Dermis microvascular lymphatic vessel endothelial cell (primary cell): Measurements from ENCODE around the gene C19orf47. TPM values are rescaled to one million over a fixed set of nuclear protein-coding genes. Genes with fewer than 3 reads are reported as not detected.
"Not testable (repeated sequence)": the region's sequence is repeated elsewhere in the genome, so short reads cannot be mapped to it uniquely, and the experiment has no call there.

Experiments
- DNase-seq, 2 donors: peaks; one replicate each; pipeline versions ENCODE4 v3.0.0 to v3.0.0-alpha.2; 2010; ENCODE audit warnings: low read depth in 2 of 2
- total RNA-seq: library from RNA; depleted of rRNA; stranded (reverse); fragments of >200 nt; gene quantifications from 2 replicates; pipeline ENCODE4 v1.2.1, GENCODE V29; 2014

C19orf47 gene
- total RNA-seq, 1 donor from 2014 or later: 4.4 TPM

DNA sequence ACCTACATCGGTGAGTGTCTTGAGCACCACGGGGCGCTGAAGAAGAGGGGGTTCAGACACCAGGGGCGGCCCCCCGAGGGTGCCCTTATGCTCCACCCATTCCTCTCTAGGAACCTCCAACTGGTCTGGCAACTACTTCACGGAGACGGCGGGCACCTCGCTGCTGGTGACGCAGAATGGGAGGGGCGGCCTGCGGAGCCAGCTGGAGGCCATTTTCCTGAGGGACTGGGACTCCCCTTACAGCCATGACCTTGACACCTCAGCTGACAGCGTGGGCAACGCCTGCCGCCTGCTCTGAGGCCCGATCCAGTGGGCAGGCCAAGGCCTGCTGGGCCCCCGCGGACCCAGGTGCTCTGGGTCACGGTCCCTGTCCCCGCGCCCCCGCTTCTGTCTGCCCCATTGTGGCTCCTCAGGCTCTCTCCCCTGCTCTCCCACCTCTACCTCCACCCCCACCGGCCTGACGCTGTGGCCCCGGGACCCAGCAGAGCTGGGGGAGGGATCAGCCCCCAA lies 29.7 kb upstream of the C19orf47 start:
- DNase-seq: no peak

DNA sequence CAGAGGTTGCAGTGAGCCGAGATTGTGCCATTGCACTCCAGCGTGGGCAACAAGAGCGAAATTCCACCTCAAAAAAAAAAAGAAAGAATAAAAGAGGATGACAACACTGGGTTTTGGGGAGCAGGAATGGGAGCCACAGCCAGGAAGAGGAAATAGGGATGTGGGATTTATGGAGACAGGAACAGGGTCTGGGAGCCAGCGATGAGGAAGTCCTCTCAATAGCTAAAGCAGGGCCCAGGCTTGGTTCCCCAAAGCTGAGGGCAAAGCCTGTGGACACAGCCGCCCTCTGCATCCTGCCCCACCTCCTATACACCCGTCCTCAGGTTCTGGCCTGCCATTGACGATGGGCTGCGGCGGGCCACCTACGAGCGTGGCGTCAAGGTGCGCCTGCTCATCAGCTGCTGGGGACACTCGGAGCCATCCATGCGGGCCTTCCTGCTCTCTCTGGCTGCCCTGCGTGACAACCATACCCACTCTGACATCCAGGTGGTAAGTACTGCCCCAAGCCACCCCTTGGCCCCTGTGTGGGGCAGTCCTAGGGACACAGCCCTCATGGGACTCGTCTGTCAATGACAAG lies 28.2 kb upstream of the C19orf47 start:
- DNase-seq: no peak

DNA sequence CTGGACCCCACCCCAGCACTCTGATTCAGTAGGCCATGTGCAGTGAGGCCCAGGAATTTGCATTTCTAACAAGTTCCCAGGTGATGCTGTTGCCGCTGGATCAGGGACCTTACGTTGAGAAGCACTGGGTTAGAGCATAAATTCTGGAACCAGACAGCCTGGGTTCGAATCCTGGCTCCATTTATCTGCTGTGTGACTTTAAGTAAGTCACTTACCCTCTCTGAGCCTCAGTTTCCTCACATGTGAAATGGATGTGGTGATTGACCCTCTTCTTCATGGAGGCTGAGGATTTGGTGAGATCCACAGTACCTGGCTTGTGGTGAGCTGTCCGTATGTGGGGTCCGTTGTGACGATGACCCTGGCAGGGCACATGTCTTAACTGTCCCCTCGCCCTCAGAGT lies 25.9 kb upstream of the C19orf47 start:
- no peak for DNase-seq

DNA sequence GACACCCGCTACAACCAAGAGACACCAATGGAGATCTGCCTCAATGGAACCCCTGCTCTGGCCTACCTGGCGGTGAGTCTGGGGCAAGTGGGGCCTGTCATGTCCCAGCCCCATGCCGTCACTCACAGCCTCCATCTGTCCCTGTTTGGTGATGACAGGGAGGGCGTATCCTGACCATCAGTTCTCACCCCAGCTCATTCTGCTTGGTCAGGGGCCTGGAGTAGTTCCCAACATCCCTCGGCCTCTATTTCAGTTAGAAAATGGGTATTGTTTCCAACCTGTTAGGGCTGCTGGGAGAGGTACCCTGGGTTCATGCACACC lies 23.6 kb upstream of the C19orf47 start:
- no peak for DNase-seq

DNA sequence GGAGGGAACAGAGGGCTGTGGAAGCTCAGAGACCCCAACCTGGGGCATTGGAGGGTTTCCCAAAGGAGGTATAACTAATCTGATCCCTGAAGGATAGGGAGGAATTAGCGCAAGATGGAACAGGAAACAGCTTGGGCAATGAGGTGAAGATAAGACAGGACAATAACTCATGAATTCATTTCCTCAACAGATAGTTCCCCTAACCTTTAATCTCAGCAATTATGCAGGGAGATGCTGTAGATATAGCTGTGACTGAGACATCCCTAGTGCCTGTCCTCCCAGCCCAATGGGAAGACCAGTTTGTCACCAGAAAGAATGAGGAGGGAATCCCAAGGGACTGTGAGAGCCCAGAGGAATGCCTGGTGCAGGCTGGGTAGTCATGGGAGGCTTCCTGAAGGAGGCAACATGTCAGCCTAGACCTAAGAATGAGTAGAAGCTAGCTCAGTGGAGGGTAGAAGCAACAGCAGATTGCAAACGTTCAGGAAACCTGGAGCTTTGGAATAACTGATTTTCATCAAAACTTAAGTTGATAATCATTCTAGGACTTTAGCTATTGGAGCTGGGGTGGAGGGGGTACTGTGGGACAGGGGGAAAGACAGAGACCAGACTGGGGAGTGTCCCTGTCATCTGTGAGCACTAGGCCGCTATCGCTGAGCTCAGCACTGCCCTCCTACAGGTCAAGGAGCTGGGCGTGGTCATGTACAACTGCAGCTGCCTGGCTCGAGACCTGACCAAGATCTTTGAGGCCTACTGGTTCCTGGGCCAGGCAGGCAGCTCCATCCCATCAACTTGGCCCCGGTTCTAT lies 23.0 kb upstream of the C19orf47 start:
- DNase-seq: no peak

DNA sequence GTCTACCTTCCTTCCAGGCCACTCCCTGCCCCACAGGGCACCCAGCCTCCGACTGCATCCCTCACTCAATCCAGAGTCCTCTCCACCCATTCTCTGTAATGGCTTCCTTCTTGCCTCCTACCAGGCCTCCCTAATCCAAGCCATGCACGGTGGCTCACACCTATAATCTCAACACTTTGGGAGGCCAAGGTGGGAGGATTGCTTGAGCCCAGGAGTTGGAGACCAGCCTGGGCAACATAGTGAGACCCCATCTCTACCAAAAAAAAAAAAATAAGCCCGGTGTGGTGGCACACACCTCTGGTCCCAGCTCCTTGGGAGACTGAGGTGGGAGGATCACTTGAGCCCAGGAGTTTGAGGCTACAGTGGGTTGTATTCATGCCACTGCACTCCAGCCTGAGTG lies 22.1 kb upstream of the C19orf47 start:
- DNase-seq: not testable (repeated sequence)

DNA sequence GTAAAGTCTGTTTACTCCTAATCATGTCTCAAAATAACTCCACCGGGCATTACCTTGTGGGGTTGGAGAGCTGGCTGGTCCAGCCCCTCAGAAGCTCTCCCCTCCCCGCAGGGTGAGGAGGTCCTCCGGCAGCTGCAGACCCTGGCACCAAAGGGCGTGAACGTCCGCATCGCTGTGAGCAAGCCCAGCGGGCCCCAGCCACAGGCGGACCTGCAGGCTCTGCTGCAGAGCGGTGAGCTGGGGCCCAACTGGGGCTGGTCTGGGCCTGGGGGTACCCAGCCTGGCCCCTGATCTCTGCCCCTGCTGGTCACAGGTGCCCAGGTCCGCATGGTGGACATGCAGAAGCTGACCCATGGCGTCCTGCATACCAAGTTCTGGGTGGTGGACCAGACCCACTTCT lies 21.6 kb upstream of the C19orf47 start:
- DNase-seq: no peak

DNA sequence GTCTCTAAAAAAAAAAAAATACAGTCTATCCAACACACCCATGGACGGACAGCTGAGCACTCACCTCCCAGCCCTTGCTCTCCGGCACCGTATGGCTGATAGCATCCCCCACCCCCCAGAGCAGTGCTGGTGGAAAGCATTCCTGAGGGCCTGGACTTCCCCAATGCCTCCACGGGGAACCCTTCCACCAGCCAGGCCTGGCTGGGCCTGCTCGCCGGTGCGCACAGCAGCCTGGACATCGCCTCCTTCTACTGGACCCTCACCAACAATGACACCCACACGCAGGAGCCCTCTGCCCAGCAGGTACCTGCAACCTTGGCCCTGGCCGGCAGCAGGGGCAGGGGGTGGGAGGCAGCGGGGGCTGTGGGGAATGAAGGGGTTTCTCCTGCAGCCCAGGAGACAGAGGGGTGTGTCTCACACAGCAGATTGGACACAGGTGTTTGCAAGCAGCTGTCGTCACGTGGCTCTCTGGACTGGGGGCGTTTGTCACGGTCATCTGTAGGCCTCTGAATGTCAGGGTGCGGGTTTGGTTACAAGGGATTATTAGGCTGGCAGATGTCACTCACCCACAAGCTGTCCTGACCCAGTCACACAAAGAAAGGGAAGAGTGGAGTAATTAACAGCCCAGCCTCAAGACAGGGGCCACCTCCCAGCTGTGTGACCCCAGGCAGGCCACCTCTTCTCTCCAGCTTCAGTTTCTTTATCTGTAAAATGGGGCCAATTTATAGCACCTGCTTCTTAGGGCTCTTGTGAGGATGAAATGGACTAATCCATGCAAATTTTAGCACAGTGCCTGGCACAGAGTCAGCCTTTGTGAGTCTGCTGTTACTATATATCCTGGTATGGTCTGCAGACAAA lies 19.6 kb upstream of the C19orf47 start:
- DNase-seq: no peak

DNA sequence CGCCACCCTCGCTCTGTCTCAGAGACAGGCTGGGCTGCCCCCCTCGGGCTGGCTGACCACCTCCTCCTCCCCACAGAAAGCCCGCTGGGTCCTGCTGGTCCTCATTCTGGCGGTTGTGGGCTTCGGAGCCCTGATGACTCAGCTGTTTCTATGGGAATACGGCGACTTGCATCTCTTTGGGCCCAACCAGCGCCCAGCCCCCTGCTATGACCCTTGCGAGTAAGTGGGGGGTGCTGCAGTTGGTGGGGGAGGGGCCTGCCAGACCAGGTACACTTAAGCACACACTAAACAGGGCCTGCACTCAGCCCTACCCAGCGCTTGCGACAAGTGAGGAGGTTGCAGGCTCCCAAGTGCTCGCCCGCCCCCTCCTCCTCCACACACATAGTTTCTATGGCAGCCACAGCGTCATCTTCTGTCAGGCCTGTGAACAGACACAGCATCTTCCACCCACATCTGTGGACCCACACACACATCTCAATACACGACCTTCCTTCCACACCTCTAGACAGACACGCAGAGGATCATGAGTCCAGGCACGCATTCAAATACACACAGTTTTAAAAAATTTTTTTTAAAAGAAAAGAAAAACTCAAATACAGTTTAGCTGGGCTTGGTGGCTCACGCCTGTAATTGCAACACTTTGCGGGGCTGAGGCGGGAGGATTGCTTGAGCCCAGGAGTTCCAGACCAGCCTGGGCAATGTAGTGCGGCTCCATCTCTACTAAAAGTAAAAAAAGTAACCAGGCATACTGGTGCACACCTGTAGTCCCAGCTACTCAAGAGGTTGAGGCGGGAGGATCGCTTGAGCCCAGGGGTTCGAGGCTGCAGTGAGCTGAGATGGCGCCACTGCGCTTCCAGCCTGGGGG lies 18.7 kb upstream of the C19orf47 start:
- no peak for DNase-seq

DNA sequence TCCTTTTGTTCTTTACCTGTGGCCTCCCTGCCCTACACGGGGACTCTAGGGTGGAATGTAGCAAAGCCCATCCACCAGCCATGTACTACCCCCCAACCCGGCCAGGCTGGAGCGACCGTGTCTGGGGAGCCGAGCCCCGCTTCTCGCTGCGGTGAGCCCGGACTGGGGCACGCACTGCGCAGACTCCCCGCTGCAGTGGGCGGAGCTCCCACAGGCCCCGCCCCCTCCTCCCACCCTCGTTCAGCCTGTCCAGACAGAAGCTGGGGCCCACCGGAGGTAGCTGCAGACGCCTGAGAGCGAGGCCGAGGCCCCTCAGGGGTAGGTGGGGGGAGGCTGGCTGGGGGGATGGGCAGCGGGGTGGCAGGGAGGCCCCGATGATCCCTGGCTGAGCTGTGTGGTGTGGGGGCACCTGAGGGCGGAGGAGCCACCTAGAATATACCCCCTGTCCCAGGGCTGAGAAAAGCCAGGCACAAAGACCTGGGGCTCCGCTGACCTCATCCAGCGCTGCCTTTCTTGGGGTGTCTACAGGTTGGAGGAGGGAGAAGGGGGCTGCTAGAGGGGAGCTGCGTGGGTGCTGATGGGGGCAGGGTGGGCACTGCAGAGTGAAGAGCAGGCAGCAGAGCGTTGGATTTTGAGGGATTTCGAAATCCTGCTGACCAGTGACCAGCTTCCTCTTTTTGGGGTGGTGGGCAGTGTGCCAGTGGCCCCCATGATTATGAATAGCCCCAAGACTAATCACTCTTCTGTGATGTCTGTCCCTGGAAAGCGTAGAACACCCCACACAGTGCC lies 17.6 kb upstream of the C19orf47 start:
- peak; percentile 17 to 74 for DNase-seq

DNA sequence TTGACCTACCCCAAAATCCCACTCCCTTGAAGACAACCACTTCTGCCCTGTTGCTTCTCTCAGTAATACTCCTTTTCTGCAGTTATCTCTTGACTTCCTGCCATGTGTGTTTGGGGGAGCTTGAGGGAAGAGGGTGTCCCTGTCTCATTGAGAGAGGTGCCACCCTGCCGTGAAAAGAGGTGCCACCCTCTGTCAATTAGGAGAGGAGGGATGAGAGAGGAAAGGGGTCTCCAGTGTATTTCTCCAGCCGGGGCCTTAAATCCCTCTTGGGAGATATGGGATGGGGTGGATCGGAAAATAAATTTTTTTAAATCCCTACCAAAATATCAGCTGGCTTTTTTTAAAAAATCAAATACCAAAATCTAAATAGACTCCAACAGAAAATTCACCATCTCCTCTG lies 16.8 kb upstream of the C19orf47 start:
- DNase-seq: no peak

DNA sequence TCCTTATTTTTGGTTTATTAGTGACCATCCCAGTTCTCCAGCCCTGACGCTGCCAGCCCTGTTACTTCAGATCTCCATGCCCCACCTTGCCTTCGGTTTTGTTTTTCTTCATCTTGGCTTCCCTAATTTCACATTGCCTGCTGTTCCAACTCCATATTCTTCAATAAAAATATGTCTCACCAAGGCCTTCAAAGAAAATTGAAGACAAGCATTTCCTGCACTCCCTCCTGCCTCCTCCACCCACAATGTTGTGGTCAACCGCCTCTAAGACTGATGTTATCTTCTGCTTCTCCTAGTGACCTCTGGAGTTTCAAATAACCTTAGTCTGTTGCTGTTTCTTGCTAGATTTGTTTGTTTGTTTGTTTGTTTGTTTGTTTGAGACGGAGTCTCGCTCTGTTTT lies 14.9 kb upstream of the C19orf47 start:
- no peak for DNase-seq

DNA sequence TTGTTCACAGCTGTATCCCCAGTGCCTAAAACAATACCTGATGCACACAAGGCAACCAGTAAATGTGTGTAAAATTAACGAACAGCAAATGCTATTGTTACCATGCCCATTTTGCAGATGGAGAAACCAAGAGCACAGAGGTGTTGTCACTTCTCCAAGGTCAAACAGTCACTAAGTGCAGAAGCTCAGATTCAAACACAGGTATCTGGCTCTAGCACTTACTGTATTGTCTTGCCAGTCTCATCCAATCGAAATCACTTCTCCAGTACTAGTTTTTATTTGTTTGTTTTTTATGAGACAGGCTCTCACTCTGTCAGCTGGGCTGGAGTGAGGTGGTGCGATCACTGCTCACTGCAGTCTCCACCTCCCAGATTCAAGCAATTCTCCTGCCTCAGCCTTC lies 14.0 kb upstream of the C19orf47 start:
- no peak for DNase-seq

DNA sequence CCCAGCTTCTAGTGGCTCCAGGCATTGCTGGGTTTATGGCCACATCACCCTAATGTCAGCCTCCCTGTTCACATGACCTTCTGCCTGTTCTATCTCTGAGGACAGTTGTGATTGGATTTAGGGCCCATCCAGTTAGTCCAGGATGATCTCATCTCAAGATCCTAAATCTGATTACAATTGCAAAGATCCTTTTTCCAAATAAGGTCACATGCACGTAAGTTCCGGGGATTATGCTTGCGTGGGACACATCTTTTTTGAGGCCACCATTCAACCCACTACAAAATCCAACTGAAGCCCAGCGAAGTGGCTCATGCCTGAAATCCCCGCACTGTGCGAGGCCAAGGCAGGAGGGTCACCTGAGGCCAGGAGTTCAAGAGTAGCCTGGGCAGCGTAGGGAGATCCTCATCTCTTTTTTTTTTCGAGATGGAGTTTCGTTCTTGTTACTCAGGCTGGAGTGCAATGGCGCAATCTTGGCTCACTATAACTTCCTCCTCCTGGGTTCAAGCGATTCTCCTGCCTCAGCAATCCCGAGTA lies 12.6 kb upstream of the C19orf47 start:
- no peak for DNase-seq

DNA sequence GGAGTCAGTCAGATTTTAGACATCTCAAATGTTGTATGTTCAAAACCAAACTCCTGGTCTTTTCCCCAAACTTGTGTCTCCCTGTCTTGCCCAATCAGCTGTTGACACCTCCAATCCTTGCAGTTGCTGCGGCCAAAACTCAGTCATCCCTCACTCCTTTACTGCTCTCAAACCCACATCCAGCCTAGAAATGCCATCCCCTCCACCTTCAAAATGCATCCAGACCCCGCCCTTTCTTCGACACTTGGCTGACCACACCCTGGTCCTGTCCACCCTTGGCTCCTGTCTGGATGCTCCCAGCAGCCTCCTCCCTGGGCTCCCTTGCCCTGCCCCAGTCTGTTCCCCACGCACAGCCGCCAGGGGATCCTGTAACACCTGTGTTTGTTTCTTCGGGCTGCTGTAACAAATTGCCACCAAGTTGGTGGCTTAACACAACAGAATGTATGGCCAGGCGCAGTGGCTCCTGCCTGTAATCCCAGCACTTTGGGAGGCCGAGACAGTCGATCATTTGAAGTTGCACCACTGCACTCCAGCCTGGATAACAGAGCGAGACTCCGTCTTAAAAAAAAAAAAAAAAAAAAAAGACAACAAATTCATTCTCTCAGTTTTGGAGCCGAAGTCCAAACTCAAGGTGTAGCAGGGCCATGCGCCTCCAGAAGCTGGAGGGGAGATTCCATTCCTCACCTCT lies 12.0 kb upstream of the C19orf47 start:
- no peak for DNase-seq

DNA sequence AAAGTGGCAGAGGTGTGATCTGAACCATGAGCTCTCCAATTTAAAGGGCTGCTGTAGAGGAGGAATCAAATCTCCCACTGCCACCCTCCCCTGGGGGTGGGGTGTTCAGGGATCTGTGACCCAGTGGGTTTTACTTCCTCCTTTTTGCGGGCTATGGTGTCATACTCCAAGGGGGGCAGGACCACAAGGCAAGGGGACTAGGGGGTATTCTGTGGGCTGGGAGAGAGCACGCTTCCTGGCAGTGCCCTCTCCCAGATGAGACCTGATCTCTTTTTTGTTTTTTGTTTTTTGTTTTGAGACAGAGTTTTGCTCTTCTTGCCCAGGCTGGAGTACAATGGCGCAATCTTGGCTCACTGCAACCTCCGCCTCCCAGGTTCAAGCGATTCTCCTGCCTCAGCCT lies 10.6 kb upstream of the C19orf47 start:
- no peak for DNase-seq

DNA sequence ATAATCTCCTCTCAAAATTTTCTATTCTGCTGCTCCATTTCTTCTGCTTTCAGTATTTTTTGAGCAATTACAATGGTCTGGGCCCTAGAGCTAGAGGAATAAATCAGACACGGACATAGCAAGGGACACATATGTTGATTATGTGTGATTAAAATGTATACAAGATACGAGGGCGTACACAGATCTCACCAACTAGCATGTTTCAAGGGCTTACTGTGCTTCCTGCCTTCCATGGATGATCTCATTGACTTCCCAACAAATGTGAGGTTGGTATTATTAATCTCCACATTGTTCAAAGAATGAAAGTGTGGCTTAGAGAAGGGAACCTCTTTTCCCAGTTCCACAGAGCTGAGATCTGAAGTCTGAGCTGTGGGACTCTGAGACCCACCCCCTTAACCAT lies 9.4 kb upstream of the C19orf47 start:
- peak in 1 of 2 donors; percentile 35 for DNase-seq

DNA sequence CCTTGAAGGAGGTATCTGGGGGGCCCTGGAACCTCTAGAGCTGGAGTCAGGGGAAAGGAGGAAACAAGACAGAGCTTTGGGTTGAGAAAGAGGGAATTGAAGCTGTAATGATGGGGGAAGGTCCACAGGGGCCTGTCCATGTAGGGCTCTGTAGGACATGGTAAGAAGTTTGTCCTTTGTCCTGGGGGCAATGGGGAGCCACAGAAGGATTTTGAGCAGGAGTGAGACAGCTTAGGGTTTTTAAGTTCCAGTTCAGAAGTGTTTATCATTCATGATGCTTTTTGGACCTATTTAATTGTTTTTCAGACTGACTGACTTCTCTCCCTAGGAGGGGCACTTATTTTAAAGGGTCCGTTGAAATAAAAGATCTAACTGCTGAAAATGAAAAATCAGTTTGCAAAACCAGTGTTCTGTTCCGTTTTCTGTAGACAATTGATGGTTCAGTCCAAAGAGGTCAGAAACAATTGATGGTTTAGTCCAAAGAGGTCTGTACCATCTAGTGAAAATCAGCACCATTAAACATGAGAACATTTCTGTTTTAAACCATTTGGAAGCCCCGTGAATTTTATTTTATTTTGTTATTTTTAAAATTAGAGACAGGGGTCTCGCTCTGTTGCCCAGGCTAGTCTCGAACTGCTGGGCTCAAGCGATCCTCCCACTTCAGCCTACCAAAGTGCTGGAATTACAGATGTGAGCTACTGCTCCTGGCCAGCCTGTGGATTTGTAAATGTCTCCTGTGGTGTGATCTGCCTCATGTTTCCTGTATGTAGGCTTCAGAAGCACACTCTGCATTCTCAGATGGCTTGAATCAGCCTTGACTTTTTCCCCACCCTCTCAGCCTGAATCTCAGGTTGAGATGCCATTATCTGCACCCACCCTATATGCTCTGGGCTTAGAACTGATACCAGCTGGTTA lies 8.7 kb upstream of the C19orf47 start:
- peak in 1 of 2 donors; percentile 22 for DNase-seq
